NCI-H1417 (cell line): ENCODE measurements around the gene ATP13A5.
A peak's percentile ranks its signal among the peaks of the same experiment; 100 is the strongest.

Experiments
- DNase-seq, 3 experiments: peaks; one replicate each; lab custom pipeline; 2025; lab: John Stamatoyannopoulos, UW

The ATP13A5 gene

DNA sequence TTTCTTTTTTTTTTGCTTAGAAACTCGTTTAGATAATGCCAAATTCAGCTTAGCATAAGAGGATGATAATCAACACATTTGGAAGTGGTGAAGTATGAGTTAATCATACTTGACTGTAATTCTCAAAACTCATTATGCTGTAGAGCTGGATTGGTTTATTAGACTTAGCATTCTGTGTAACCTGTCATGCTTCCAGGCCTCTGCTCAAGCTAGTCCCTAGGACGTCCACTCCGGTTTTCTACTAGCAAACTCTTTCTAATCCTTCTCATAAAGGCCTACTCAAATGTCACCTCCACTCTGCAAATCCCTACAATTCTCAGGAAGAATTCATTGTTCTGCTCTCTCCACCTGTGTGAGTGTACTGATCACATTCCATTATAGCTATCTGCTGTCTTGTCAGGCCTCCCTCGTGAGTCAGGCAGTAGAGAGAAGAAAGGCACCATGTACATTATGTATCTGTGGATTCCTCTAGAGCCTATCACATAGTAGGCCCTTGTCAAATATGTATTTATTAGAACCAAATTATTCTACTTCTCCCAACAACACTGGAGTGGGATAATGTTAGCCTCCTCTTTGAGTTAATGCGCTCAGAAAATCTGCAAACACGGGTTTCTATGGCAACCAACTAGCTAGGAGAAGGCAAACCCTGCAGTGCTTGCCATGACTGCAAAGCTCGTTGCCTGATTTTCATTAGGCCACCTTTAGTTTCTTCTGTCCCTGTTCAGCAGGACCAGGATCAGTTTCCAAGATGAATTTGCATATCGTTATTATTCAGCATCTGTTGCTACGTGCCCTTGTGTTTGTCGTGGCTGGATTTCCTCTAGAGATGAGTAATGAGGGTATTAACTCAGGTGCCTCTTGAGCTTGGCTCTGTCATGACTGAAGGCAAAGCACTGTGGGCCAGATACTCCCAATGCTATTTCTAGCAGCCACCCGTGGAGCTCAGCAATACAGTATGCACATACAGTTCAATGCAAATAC is 30.7 kb downstream of the ATP13A5 start:
- DNase-seq: peak; percentile 81 to 94 (median 92)

DNA sequence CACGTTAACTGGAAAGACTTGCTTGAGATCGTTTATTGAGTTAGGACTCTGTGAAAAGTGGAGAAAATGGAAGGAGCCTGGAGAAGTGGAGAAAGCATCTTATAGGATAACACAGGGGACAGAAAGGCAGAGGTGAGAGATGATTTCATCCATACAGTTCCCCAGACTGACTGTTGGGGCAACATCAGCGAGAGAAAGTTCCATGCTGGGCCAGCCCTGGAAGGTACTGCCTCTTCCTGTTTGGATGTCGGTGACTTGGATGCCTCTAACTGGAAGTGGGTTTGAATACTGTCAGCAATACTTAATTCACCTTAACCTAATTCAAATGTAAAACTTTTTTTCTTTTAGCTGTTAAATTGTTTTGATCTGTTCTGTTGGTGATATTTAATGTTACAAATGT is 32.3 kb downstream of the ATP13A5 start:
- no peak for DNase-seq

DNA sequence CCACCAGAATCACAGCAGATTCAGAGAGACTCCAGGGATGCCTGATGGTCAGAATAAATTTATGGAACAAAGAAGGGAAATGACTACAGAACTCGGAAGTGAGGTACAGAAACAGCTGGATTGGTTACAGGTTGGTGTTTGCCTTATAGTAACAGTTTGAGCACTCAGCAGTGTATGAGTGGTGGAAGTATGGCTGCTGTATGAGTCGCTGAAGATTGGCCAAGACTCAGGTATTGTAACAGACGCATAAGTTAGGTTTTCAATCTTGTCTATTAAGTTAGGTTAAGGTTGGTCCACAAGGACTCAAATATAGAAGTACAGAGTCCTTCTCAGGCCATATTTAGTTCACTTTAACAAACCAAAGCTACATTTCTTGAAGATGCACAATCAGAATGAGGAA is 33.1 kb downstream of the ATP13A5 start:
- DNase-seq: no peak

DNA sequence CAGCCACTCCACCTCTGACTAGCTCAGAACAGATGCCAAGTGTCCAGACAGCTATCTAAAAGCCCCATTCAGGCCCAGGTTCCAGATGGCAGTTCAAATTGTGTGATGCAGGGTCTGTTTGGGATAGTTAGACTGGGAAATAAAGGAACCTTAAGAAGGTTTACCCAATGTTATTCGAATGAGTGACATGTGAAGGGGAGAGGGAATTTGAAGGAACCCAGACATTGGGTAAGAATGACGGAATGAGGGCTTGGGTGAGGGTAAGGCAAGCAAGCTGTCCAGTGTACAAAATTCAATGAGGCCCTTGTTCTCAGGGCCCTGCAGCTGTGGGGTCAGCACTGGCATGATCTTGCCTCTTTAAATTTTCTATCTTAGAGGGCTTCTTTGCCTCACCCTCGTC is 34.1 kb downstream of the ATP13A5 start:
- no peak for DNase-seq

DNA sequence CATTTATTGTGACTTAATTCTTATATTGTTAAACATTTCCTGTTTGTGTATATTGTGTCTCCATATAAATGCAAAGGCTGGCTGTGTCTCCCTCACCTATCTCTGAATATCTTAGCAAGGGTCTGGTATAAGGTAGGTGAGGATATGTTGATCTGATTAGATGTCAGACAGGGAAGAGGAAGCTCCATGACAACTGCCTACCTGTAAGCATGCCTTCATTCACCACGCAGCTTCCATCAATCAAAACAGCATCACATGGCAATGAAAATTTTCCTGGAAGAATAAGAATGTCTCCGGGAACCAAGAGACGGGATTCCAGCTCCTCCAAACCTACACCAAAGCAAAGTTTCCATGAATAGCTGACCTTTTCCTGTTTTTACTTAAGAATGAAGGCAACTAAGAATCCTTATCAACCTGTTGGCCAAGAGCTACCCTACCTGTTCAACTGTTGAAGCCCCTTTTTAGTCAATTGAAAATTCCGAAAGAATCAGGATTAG is 34.8 kb downstream of the ATP13A5 start:
- DNase-seq: peak in 1 of 3 experiments; percentile 37

DNA sequence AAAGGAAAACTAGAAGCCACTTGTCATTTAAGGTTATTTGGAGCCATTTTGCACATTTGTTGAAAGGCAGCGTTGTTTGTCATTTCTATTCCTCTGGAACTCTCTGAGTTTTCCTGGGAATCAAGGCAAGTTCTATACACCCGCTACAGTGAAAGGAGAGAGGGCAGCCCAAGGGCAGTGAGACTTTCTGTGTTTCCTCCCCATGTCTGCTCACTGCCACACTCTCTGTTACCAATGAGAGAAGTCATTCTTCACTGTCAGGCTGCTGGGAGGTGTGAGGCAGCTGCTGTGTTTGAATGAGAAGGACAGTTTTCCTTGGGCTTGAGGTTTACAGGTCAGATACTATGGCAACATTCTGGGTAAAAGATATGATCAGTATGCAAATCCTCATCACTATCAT is 36.0 kb downstream of the ATP13A5 start:
- DNase-seq: peak in 2 of 3 experiments; percentile 20 to 41

DNA sequence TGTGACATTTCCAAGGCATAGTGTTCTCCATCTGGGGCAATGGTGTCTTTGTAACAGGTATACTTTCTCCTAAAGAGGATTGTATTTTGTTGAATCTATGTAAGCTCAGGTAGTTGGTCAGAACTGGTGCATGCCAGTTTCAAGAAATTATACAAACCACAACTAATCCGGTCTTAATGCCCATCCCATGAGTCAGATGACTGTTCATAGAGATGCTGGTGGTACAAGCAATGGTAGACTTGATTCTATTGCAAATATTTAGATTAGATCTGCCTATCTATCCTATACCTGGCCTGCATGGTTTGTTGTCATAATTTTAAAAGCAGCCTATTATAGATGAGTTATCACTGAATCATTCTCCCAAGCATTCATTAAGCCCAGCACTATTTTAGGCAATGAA is 43.5 kb downstream of the ATP13A5 start:
- DNase-seq: peak in 1 of 3 experiments; percentile 6

DNA sequence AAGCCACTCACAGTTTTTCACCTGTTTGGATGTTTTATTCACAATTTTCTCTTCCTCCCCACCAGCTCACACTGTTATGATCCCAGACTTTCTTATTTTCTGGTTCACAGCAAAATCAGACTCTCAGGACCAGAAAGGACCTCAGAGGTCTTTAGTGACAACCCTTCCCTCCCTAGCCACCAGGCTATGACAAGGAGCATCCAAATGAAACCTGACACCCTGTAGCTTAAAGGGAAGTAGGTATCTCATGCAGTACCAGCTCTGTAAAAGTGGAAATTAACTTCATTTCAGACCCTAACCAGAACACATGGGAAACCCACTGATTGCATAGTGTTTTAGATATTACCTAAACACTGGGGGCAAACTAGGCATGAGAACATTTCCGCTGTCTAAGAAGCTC is 45.3 kb downstream of the ATP13A5 start:
- DNase-seq: no peak

DNA sequence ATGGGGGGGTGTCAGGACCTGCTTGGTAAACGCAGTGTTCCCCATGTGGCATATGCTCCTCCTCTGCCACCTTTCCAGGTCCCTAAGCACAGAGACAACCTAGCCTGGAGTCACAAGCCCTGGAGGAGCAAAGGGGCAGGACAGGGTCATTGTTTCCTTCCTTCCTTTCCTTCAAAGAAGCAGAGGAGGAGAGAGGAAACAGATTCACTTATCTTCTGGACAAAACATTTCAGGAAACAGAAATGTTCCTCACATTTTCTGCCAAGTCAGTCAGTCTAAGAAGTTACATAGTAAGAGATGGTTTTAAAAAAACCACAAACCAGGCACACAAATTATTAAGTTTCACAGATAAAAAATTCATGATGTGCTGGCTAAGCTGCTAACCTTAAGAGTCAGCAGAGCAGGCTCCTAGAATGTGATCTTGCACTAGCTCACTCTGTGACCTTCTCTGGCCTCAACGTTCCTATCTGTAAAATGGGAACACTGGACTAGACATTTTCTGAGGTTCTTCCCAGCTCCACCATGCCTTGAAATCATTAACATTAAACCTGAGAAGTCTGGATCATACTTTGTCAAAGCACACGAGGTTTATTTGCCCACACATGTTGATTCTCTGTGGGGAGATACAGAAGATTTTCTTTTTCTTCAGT is 47.9 kb downstream of the ATP13A5 start:
- DNase-seq: no peak

DNA sequence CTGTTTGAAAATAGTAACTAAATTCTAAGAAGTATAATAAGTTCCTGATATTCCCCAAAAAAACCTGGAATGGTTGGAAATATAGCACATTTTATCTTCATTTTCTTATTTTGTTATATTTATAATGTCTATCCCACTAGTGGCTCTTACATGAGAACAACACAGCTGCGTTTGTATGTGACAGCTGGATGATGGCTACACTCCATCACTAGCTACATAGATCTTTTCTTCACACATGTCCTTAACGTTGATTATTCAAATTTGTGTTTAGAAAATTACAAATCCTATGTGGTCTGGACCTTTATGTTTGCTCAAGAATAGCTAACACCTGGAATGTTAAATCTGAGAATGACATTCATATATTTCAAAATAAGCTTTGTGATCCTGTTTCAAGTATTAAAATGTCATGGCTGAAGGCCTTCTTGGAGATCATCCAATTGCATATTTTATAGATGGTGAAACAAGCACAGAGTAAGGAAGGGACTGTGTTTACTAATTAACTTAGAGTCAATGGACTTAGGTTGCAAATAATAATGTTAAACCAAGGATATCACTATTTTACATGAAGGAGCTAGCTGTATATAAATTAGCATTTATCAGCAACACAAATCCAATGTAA is 60.8 kb downstream of the ATP13A5 start:
- no peak for DNase-seq

DNA sequence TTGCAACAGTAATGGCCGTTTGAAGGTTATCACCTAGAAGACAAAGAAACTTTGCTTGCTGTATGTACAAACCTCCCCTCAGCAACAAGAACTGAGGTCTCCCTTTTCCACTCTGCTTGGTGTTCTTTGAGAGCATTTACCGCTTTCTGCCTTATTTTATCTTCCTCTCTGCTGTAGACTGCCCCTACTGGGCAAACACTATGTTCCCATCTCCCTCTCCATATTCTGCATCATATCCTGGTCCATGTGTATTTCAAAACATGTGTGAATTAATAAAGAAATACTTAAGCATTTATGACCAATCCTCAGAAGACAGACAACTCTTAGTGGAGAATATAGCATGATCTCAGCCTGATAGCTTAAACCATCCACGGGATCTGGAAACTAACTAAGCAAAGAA is 64.4 kb downstream of the ATP13A5 start:
- no peak for DNase-seq

DNA sequence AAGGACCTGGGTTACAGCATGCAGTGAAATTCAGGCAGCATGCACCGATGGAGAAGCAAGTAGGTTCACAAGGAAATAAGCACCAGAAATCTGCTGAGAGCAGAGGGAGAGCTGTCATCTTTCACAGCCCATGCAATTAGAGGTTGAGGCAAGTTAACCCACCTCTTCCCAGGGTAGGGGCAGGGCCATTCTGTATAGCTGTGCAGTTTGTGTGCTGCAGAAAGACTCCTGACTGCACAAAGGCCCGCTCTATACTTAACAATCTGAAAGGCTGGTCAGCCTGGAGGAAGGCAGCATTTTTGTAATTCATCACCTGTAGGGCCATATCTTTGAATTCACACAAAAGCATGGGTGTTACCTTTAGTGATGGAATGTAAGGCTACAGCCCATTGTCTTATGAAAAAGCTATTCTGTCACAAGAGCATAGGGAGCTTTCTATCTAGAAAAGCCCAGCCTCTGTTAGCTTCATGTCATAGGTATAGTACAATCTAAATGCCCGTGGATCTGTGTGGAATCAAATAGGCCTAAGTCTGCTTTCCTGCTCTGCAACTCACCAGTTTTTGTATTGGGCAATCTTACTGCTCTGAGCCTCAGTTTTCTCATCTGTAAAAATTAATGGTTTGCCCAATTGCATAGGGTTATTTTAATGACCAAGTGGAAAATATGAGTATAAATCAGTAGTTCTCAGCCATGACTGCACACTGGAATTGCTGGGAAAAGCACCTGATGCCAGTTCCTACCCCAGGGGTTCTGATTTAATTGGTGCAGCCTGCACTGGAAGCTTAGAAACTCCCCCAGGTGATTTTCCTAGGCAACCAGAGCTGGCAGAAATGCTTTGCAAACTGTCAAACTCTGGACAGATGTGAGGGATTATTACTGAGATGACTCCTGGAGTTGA is 65.2 kb downstream of the ATP13A5 start:
- DNase-seq: peak in 2 of 3 experiments; percentile 35 to 69

DNA sequence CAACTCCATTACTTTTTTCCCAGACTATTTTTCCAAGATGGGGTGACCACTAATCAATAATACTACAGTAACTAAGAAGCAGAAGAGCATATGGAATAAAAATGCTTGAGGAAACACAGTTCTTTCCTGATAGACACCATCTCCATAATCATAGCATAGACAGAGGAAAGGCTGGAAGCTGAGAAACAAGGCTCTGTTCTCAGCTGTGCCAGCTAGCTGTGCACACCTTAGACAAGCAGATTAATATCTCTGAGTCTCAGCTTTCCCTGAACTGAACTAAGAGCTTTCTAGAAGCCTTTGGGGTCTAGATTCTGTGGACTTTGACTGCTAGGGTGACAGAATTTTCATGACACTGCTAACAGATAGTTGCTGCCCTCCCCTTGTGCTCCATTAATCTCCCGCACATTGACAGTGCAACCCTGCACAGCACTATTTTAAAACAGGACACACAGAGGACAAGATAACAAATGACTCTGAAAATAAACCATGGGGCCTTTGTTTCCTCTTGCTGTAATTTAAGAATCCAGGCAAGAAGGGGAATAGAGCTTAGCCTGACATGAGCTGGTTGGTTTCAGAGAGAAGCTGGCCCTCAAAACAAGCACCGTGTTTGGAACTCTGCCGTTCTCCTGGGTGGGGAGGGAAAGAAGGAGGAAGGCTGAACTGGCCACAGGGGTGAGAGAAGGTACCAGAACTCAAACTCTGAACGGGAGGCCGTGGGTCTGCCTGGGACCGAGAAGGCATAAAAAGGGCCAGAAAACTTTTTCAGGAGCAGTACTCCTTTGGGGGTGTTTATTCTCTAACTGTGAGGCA is 67.4 kb downstream of the ATP13A5 start:
- DNase-seq: no peak

DNA sequence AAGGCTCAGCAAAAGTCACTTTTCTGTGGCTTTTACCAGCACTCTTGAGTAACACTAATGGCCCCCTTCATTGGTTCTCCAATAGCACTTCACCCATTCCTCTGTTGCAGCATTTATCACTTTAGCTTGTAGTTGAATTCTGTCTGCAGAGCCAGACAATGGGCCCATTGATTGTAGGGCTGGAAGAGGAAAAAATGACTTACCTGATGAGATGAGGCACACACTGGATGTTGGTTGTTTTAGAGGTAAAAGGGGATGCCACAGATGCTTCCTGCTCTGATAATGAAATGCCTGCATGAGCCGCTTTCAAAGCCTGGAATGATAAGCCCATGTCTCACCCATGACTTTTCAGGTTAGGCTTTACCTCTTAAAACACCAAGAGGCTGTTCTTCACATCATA is 73.2 kb downstream of the ATP13A5 start:
- no peak for DNase-seq

DNA sequence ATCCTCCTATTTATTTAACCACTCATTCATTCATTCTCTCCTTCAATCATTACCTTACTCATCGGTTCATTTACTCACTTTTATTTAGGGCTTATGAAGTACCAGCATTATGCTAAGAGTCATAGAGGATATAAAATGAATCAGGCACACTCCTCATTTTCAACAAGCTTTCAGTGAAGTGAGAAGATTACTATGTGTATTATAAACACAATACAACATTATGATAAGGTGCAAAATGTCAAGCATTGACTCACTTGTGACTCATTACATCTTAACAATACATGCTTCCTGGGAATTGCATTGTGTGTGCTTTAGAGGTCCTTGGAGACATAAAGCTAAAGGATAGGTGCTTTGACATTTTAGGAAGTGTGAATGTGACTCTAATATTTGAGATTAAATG is 77.1 kb downstream of the ATP13A5 start:
- DNase-seq: peak in 1 of 3 experiments; percentile 15

DNA sequence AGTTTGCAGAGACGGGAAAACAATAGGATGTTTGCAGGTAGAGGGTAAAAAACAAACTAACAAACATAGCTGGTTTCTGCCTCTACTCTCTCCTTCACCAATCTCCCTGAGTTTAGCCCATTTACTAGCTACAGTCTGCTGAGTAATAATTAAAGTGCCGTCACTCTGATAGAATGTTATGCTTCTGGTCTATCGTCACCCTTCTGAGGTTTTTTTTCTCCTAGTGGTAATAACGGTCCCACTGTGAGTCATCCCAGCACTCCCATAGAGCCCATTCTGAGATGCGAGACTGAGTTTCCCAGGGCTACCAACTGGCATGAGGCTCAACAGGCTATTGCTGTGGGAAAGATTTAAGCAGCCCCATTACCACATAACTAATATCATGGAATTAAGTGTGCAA is 81.1 kb downstream of the ATP13A5 start:
- DNase-seq: no peak

DNA sequence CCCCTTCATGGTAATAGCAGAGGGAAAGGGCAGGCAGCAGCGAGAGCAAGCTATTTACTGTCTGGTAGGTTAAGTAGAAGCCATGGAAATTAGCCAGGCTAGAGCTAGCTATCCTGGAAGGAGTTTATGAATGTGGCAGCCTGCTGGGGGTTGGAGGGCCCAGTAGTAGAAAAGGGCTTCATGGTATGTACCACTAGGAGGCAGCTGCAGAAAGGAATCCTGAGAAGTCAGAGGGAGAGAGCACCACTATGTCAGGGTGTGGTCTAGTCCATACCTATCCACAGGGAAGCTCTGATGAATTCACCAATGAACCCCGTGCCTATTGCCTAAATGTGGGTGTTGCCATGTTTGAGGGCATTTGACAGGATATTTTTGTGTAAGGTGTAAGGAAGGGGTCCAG is 82.6 kb downstream of the ATP13A5 start:
- DNase-seq: no peak

DNA sequence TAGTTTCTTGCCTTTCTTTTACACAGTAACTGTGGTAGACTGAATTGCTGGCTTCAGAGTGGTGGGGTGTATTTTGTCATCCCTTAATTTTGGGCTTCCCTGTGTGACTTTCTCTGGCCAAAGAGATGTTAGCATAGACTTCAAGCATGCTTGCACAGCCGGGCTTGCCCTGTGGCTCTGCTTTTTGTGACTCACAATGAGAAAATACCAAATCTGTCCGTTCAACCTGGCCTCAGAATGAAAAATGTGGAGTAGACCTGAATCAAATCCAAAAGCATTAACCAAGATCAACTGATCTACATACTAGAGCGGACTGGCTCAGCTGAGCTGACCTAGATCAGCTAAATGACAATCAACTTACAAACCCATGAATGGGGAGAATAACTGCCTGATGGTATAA is 86.2 kb downstream of the ATP13A5 start:
- no peak for DNase-seq

DNA sequence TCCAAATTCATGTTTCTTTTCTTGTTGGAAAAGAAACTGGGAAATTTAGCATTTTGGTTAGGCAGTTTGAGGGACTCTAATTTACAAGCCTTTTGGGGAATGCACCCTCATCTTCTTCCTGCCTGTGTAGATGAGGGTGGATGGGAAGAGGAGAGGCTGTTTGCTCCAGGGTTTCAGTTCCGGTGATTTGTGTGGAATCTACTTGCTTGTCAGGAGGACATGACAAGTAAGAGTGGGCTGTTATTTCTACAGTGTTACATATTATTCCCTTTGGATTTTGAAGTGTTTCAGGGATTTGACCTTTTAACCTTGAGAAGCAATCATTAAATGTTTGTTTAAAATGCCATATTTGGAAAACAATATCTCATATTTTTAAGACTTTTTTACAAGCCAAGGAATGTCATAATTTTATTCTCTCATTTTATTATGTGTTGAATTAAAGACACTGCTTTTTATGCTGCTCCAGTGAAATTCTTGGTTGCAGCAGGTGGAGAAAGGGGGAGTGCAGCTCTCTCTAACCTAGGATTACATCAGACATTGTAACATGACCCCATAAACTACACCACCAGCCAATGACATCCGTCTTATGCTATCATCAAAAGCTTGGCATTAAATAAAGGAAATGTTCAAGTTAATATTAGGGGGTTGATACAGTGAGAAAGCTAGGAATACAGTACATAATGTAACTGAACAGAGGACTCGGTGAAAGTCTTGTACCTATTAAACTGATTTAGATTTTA is 107.3 kb downstream of the ATP13A5 start:
- DNase-seq: no peak

DNA sequence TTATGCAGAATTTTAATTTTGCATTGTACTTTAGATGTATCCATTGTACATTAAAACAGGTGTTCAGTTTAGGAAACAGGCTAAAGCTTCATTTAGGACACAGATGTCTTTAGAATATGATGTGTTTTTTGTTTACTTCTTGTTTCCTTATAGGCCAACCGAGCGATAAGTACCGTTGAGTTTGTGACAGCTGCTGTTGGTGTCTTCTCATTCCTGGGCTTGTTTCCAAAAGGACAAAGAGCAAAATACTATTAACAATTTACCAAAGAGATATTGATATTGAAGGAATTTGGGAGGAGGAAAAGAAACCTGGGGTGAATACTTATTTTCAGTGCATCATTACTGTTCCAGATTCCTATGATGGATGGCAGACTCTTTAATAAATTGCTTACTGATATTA is 108.1 kb downstream of the ATP13A5 start:
- no peak for DNase-seq
